Loucy (cell line): Measurements from ENCODE around the gene MEF2A.

Source experiments
- H2AFZ ChIP-seq: fragments of 200-600 bp; sonication (generic); 2 replicates; pipeline ENCODE4 v1.6.0; 2016; ENCODE audit warnings: antibody characterized with exemption, mild to moderate bottlenecking, low read length, moderate library complexity
- H3F3A ChIP-seq: fragments of 200-600 bp; 2 replicates; pipeline ENCODE4 v1.6.0; 2016; ENCODE audit warnings: antibody characterized with exemption, low read depth, mild to moderate bottlenecking
- H3K27me3 ChIP-seq: fragments of 200-600 bp; sonication (generic); 2 replicates; pipeline ENCODE4 v1.6.1; 2014; ENCODE audit warnings: low read length, mild to moderate bottlenecking; ENCODE audit not compliant: insufficient read depth, poor library complexity, severe bottlenecking
- H3K36me3 ChIP-seq: fragments of 200-600 bp; sonication (generic); 2 replicates; pipeline ENCODE4 v1.6.1; 2016; ENCODE audit warnings: low read length; ENCODE audit not compliant: insufficient read depth
- H3K4me1 ChIP-seq: fragments of 200-600 bp; sonication (generic); 2 replicates; pipeline ENCODE4 v1.5.1; 2014; ENCODE audit warnings: low read length, mild to moderate bottlenecking; ENCODE audit not compliant: insufficient read depth, poor library complexity, severe bottlenecking
- H3K4me2 ChIP-seq: fragments of 200-600 bp; sonication (generic); 2 replicates; pipeline ENCODE4 v1.6.0; 2014; ENCODE audit warnings: antibody characterized with exemption, low read length, low read depth, mild to moderate bottlenecking; ENCODE audit not compliant: poor library complexity, severe bottlenecking
- H3K4me3 ChIP-seq: fragments of 200-600 bp; sonication (generic); 2 replicates; pipeline ENCODE4 v1.5.1; 2014; ENCODE audit warnings: low read length, mild to moderate bottlenecking, mixed read lengths; ENCODE audit not compliant: poor library complexity, severe bottlenecking
- H3K79me2 ChIP-seq: fragments of 200-600 bp; sonication (generic); 2 replicates; pipeline ENCODE4 v1.6.1; 2014; ENCODE audit warnings: low read length; ENCODE audit not compliant: insufficient read depth
- H3K9ac ChIP-seq: fragments of 200-600 bp; sonication (generic); 2 replicates; pipeline ENCODE4 v1.6.0; 2014; ENCODE audit warnings: mild to moderate bottlenecking, low read depth, low read length, moderate library complexity; ENCODE audit not compliant: poor library complexity, severe bottlenecking
- H3K9me2 ChIP-seq: fragments of 200-600 bp; sonication (generic); replicated peaks from 2 replicates; pipeline ENCODE4 v1.6.1; 2016; ENCODE audit warnings: low read depth, low read length, mixed read lengths
- H3K9me3 ChIP-seq: fragments of 200-600 bp; sonication (generic); 2 replicates; pipeline ENCODE4 v1.6.1; 2014; ENCODE audit warnings: mild to moderate bottlenecking, antibody characterized with exemption, low read length, low read depth; ENCODE audit not compliant: insufficient read depth
- H4K20me1 ChIP-seq: fragments of 200-600 bp; sonication (generic); 2 replicates; pipeline ENCODE4 v1.6.0; 2014; ENCODE audit warnings: antibody characterized with exemption, low read length, mild to moderate bottlenecking; ENCODE audit not compliant: insufficient read depth, poor library complexity, severe bottlenecking
- CTCF ChIP-seq: fragments of 200-600 bp; sonication (generic); conservative IDR thresholded peaks from 2 replicates; pipeline ENCODE4 v1.5.1; 2014; ENCODE audit warnings: mild to moderate bottlenecking, antibody characterized with exemption, low read length
- EZH2phosphoT487 ChIP-seq: fragments of 200-600 bp; IDR thresholded peaks from 2 replicates; pipeline ENCODE4 v1.6.1; 2018; ENCODE audit warnings: antibody characterized with exemption, mild to moderate bottlenecking, moderate library complexity, borderline replicate concordance

Gene MEF2A

GRCh38 chr15:99674279-99674678 lies 108.5 kb downstream of the MEF2A start:
- Histone ChIP-seq H3K4me1 (no peaks in the 10 kb centered on the region), H3K9ac (no peak overlapping the region), H3K9me2 (no peaks in the 10 kb centered on the region), H3K4me3 (no peak overlapping the region), H3F3A (no peaks in the 10 kb centered on the region), H2AFZ (no peak overlapping the region), H3K79me2 (no peaks in the 10 kb centered on the region), H3K27me3 (no peaks in the 10 kb centered on the region), H3K9me3 (no peaks in the 10 kb centered on the region), H3K4me2 (no peak overlapping the region), H3K36me3 (peaks cover 62% of the 10 kb centered on the region), H4K20me1 (no peaks in the 10 kb centered on the region)
- TF ChIP-seq CTCF, result no peak
- TF ChIP-seq EZH2phosphoT487, result no peak

- Histone ChIP-seq H3K4me1 (peaks cover 10% of the 10 kb centered on the region), H3K9ac (no peak overlapping the region)
- TF ChIP-seq EZH2phosphoT487 (no peak), CTCF (no peak)
Observed at GRCh38 chr15:99677540-99678134, 111.9 kb downstream of the MEF2A start.

GRCh38 chr15:99680276-99680675 lies 114.5 kb downstream of the MEF2A start:
- Histone ChIP-seq H3K9me3 (peaks cover 8% of the 10 kb centered on the region; the same call in 1 of the 2 replicates), H3F3A (peaks cover 16% of the 10 kb centered on the region; the same call in 1 of the 2 replicates), H3K4me3 (no peak overlapping the region), H4K20me1 (no peaks in the 10 kb centered on the region), H3K4me1 (peaks cover 21% of the 10 kb centered on the region), H2AFZ (no peak overlapping the region), H3K36me3 (peaks cover 43% of the 10 kb centered on the region), H3K79me2 (no peaks in the 10 kb centered on the region), H3K4me2 (no peak overlapping the region), H3K9me2 (no peaks in the 10 kb centered on the region), H3K27me3 (no peaks in the 10 kb centered on the region), H3K9ac (no peak overlapping the region)
- TF ChIP-seq CTCF, result no peak
- no peak for TF ChIP-seq EZH2phosphoT487

More at GRCh38 chr15:99677540-99678134, 111.9 kb downstream of the MEF2A start:
- H3K27me3 ChIP-seq, result no peaks in the 10 kb centered on the region
- no peak overlapping the region for H3K4me3 ChIP-seq
- H3K4me2 ChIP-seq, result no peak overlapping the region
- H4K20me1 ChIP-seq, result no peaks in the 10 kb centered on the region
- H2AFZ ChIP-seq, result no peak overlapping the region
- no peaks in the 10 kb centered on the region for H3K79me2 ChIP-seq
- peaks cover 54% of the 10 kb centered on the region for H3K36me3 ChIP-seq
- H3F3A ChIP-seq, result peaks cover 7% of the 10 kb centered on the region; the same call in 1 of the 2 replicates
- no peaks in the 10 kb centered on the region for H3K9me3 ChIP-seq
- no peaks in the 10 kb centered on the region for H3K9me2 ChIP-seq
